ENCODE measurements around the gene OSTC. TPM values are rescaled to one million over a fixed set of nuclear protein-coding genes. Genes with fewer than 3 reads are reported as not detected.
A peak's percentile ranks its signal among the peaks of the same experiment; 100 is the strongest.

OSTC gene
- 21.4 TPM for total RNA-seq
- long read RNA-seq, transcript OSTC-201 (4 exons, 1,077 nt), result major isoform, 35 of 38 reads
- long read RNA-seq, partial matches to known transcripts, result 1 of 38 reads
- long read RNA-seq, other reads (novel, unspliced or antisense), result 1 of 38 reads

- DNase-seq (peak; percentile 98), ATAC-seq (ENCODE audit: poor library complexity) (peak; percentile 99)
- intact Hi-C loops (cut with DNase I), result no loop called here
These were observed at the start of gene OSTC for GRCh38 chr4:108650212-108651013. Gene OSTC (plus strand): TSS chr4:108650599. CDS start chr4:108650656, 57 bp downstream.

GRCh38 chr4:108601106-108601505 lies 49.3 kb upstream of the OSTC start:
- intact Hi-C loops (cut with DNase I), result no loop called here
- ATAC-seq (ENCODE audit: poor library complexity) (no peak), DNase-seq (no peak)

- intact Hi-C loops (cut with DNase I), result no loop called here
These were observed 48.9 kb upstream of the OSTC start for GRCh38 chr4:108601532-108601931.

GRCh38 chr4:108602163-108602562 lies 48.2 kb upstream of the OSTC start:
- intact Hi-C loops (cut with DNase I), result no loop called here
- no peak for DNase-seq
- no peak for ATAC-seq (ENCODE audit: poor library complexity)

More at GRCh38 chr4:108601532-108601931, 48.9 kb upstream of the OSTC start:
- DNase-seq (no peak), ATAC-seq (ENCODE audit: poor library complexity) (no peak)

GRCh38 chr4:108607079-108607815 lies 43.2 kb upstream of the OSTC start:
- no peak for ATAC-seq (ENCODE audit: poor library complexity)

GRCh38 chr4:108611365-108611764 lies 39.0 kb upstream of the OSTC start:
- intact Hi-C loops (cut with DNase I), result no loop called here
- DNase-seq (no peak), ATAC-seq (ENCODE audit: poor library complexity) (no peak)

More at GRCh38 chr4:108607079-108607815, 43.2 kb upstream of the OSTC start:
- no peak for DNase-seq
- intact Hi-C loops (cut with DNase I), result no loop called here

- intact Hi-C loops (cut with DNase I), result no loop called here
- ATAC-seq (ENCODE audit: poor library complexity) (no peak), DNase-seq (no peak)
These were observed 38.0 kb upstream of the OSTC start for GRCh38 chr4:108612365-108612764.

GRCh38 chr4:108619372-108620100 lies 30.9 kb upstream of the OSTC start:
- intact Hi-C loops (cut with DNase I), result no loop called here
- ATAC-seq (ENCODE audit: poor library complexity) (peak; percentile 28), DNase-seq (no peak)

GRCh38 chr4:108620101-108620932 lies 30.1 kb upstream of the OSTC start, which contains the start of gene RPL34:
Gene RPL34 (plus strand): TSS chr4:108620576. CDS start chr4:108621960, 1,384 bp downstream.
- intact Hi-C loops (cut with DNase I), result no loop called here

GRCh38 chr4:108620933-108621905 lies 29.2 kb upstream of the OSTC start:
- ATAC-seq (ENCODE audit: poor library complexity) (no peak), DNase-seq (no peak)
- intact Hi-C loops (cut with DNase I), result no loop called here

More at GRCh38 chr4:108620101-108620932, 30.1 kb upstream of the OSTC start, which contains the start of gene RPL34:
- DNase-seq (peak; percentile 98), ATAC-seq (ENCODE audit: poor library complexity) (peak; percentile 100)

- ATAC-seq (ENCODE audit: poor library complexity), result no peak
- no peak for DNase-seq
- intact Hi-C loops (cut with DNase I), result no loop called here
These were observed 28.4 kb upstream of the OSTC start for GRCh38 chr4:108622022-108622421.

- no peak for ATAC-seq (ENCODE audit: poor library complexity)
- intact Hi-C loops (cut with DNase I), result no loop called here
- DNase-seq, result no peak
These were observed 27.6 kb upstream of the OSTC start for GRCh38 chr4:108622828-108623227.

- intact Hi-C loops (cut with DNase I), result no loop called here
These were observed 25.9 kb upstream of the OSTC start for GRCh38 chr4:108624263-108625056.

GRCh38 chr4:108626056-108626455 lies 24.3 kb upstream of the OSTC start:
- intact Hi-C loops (cut with DNase I), result no loop called here
- DNase-seq (no peak), ATAC-seq (ENCODE audit: poor library complexity) (no peak)

More at GRCh38 chr4:108624263-108625056, 25.9 kb upstream of the OSTC start:
- DNase-seq (no peak), ATAC-seq (ENCODE audit: poor library complexity) (no peak)

- intact Hi-C loops (cut with DNase I), result no loop called here
- DNase-seq, result no peak
- ATAC-seq (ENCODE audit: poor library complexity), result no peak
These were observed 22.0 kb upstream of the OSTC start for GRCh38 chr4:108628411-108628810.

GRCh38 chr4:108635070-108635655 lies 15.2 kb upstream of the OSTC start:
- no peak for DNase-seq
- ATAC-seq (ENCODE audit: poor library complexity), result no peak
- intact Hi-C loops (cut with DNase I), result no loop called here
